Psoas muscle (tissue), 8 donors: ENCODE measurements around the gene KCNN3. TPM values are rescaled to one million over a fixed set of nuclear protein-coding genes. Genes with fewer than 3 reads are reported as not detected.

ENCODE experiments used
- ATAC-seq, 4 donors: fragments of 200-7000 bp; cut with Tn5 transposase; one replicate each; pipeline ENCODE4 v1.9.1; 2020; ENCODE audit warnings: moderate library complexity in 3 of 4, mild to moderate bottlenecking in 2 of 4
- DNase-seq, 2 donors: peaks; one replicate each; pipeline ENCODE4 v3.0.0-alpha.2; 2020
- H3K27ac ChIP-seq: fragments of 200-600 bp; one replicate; pipeline ENCODE4 v1.8.0; 2022
- H3K27me3 ChIP-seq, 3 donors: fragments of 200-600 bp in 1 of 3; one replicate each; pipeline versions ENCODE4 v1.6.1 to v1.8.0; 2013 to 2022; ENCODE audit warnings: low read length in 2 of 3, mild to moderate bottlenecking in 2 of 3, moderate library complexity in 1 of 3; ENCODE audit not compliant: insufficient read depth in 3 of 3
- H3K36me3 ChIP-seq, 2 donors: fragments of 200-600 bp in 1 of 2; one replicate each; pipeline versions ENCODE4 v1.6.1 to v1.8.0; 2013 to 2022; ENCODE audit warnings: low read depth in 1 of 2, mild to moderate bottlenecking in 1 of 2, moderate library complexity in 1 of 2; ENCODE audit not compliant: insufficient read depth in 1 of 2
- H3K4me1 ChIP-seq: fragments of 200-600 bp; one replicate; pipeline ENCODE4 v1.8.0; 2022
- H3K4me3 ChIP-seq: fragments of 200-600 bp; one replicate; pipeline ENCODE4 v1.8.0; 2022; ENCODE audit warnings: mild to moderate bottlenecking
- H3K9me3 ChIP-seq: fragments of 200-600 bp; one replicate; pipeline ENCODE4 v1.8.0; 2022
- CTCF ChIP-seq: fragments of 200-600 bp; IDR thresholded peaks from one replicate; pipeline ENCODE4 v1.8.0; 2022; ENCODE audit warnings: antibody characterized with exemption
- WGBS, 3 donors: extraction: QIAGEN DNeasy Blood & Tissue Kit; methylation state at CpG; one replicate each; pipeline versions ENCODE4 v1.1.6 to v1.1.7; 2013; 5-methylcytosine and 5-hydroxymethylcytosine counted together
- intact Hi-C, 2 donors: fragments of 100-400 bp; cut with DNase I; formaldehyde crosslinking; loops; one replicate each; pipeline versions ENCODE4 v1.11.0 to v1.14.2; 2022
- polyA plus RNA-seq, 3 donors: library from polyadenylated mRNA; stranded (reverse); fragments of 200-250 nt; gene quantifications; one replicate each; pipeline ENCODE4 v1.2.3, GENCODE V29; 2013
- total RNA-seq, 4 donors: library from RNA; stranded (reverse); fragmentation: NEBNext Ultra II Directional in 2 of 4; extraction: Animal tissue kit (Norgen Biotek cat#: 25700) in 2 of 4; gene quantifications; one replicate each; pipeline versions ENCODE4 v1.2.1 to v1.2.4, GENCODE V29; 2021 to 2023
- donor health status: healthy with polysubstance abuse.
- donor health status: DM: no; HTN: no; CAD: no; lungs with moderate emphysema.
- donor health status: Bipolar disorder and iron deficiency.
- donor health status: healthy.
- donor health status: DM: yes; HTN: yes; CAD: no.
- donor health status: DM: no; HTN: no; CAD: no.
- donor health status: DM: no; HTN: no; CAD: no.
- donor health status: DM: yes; HTN: yes; CAD: no.

KCNN3 gene
- total and polyA plus RNA-seq, 7 donors, result 2.5 to 60.9 (median 11.8) TPM

DNA sequence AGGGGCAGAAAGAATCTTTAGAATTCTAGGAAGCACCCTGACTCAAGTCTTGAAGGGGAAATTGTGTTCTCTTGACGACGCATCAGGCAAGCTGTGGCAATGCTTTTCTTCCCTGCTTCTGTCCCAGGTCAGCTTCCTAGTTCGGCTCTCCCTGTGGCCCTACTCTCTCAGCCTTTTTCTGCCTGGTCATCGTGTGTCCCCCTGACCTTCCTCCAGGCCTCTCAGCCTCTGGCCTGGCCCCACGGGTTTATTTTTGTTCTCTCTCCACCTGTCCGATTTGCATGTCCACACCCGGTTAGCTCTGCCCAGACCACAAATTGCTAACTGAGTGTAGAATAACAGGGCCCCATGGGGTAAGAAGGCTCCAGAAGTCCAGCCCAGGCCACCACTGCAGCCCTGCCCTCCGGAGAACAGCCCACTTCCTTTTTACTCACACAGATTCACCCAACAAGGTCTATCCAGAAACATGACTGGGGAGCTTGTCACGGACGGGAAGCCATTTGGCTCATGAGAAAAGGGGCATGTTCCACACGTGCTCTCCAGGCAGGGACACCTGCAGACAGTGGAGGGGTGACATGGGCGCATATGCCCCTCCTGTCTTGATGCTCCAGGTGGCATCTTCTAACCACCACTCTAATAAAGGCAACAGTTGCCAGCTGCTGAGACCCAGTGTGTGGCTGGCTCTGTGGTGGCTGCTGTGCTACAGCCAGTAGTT, 9.8 kb downstream of the KCNN3 start:
- 26 to 35% (median 27%) methylated on average over 12 of the region's 12 CpGs for WGBS, 3 donors
- Histone ChIP-seq H3K9me3 (no peaks in the 10 kb centered on the region), H3K27ac (peak overlapping the region; percentile 96), H3K4me1 (peaks cover 88% of the 10 kb centered on the region), H3K4me3 (peak overlapping the region; percentile 29), H3K36me3 (no peaks in the 10 kb centered on the region), H3K27me3 (no peaks in the 10 kb centered on the region)
- ATAC-seq (peak; percentile 71 to 79 (median 73)), DNase-seq (peak; percentile 69 to 84)
- TF ChIP-seq CTCF, result no peak
- intact Hi-C loops, result loop anchor here in 1 of 2 donors (2.0 kb wide), 1 partner anchor 52 kb away; no protein-coding TSS in a partner anchor

DNA sequence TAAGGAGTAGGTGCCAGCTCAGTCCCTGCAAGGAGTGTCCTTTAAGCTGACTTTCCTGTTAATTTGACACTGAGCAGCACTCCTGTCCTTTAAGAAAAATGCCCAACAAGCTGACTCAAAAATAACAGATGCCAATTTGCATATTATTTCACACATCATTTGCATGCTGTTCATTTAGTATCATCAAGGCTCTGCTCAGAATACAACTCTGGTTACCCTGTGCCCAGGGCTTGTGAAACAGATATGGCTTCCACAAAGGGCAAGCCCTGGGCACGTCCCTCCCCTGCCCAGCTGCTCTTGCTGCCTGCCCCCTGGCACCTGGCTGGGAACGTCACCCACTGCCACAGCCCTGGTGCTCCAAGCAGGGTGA, 10.3 kb downstream of the KCNN3 start:
- Histone ChIP-seq H3K4me1 (peaks cover 89% of the 10 kb centered on the region), H3K9me3 (no peaks in the 10 kb centered on the region), H3K36me3 (no peaks in the 10 kb centered on the region), H3K27ac (peak overlapping the region; percentile 96), H3K4me3 (peak overlapping the region; percentile 49), H3K27me3 (no peaks in the 10 kb centered on the region)
- TF ChIP-seq CTCF, result no peak
- ATAC-seq, result peak; percentile 76 to 80 (median 76)
- 28 to 34% (median 33%) methylated on average over 2 of the region's 2 CpGs for WGBS, 3 donors
- intact Hi-C loops, result loop anchor here in 1 of 2 donors (2.0 kb wide), 1 partner anchor 51 kb away; no protein-coding TSS in a partner anchor
- DNase-seq, result peak; percentile 76 to 90

GRCh38 chr1:154859151-154859785, 10.8 kb downstream of the KCNN3 start:
- no peak for TF ChIP-seq CTCF
- Histone ChIP-seq H3K27me3 (no peaks in the 10 kb centered on the region), H3K9me3 (no peaks in the 10 kb centered on the region), H3K36me3 (no peaks in the 10 kb centered on the region), H3K4me1 (peaks cover 85% of the 10 kb centered on the region), H3K4me3 (peak overlapping the region; percentile 49), H3K27ac (peak overlapping the region; percentile 96)
- DNase-seq, result no peak
- 63 to 77% (median 68%) methylated on average over 9 of the region's 9 CpGs for WGBS, 3 donors
- no peak for ATAC-seq
- intact Hi-C loops, result no loop called here

DNA sequence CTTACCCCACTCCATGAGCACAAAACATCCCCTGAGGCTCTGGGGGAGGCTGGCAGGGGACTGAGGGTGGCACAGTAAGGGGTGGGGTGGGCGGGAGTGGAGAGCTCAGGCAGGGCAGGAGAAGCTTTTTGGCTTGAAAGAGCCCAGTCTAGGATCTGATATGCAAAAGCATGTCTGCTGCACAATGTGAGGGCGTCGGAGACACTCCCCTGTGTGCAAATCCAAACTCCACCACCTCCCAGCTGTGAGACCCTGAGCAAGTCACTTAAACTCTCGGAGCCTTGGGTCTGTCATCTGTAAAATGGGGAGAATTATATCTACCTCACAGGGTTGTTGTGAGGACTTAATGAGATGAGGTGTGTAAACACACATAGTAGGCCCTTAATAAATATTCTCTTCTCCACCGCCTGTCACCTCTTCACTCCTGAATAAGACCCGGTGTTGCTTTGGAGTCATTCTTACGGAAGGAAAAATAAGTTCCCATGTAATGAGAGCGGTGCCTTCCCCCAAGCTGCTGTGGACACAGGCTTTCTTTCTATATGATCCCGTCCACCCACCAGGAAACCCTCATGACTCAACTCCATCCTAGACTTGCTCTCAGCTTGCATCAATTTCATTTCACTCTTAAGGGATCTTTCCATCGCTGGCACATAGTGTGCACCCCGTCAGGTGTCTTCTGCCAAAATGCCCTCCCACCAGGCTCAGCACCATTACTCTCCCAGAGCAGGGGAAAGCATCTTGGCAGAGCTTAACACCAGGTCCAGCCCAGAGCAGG, 12.5 kb downstream of the KCNN3 start:
- Histone ChIP-seq H3K9me3 (no peaks in the 10 kb centered on the region), H3K27ac (peak overlapping the region; percentile 96), H3K4me3 (peak overlapping the region; percentile 49), H3K27me3 (no peaks in the 10 kb centered on the region), H3K4me1 (peaks cover 80% of the 10 kb centered on the region), H3K36me3 (no peaks in the 10 kb centered on the region)
- DNase-seq, result no peak
- no peak for ATAC-seq
- intact Hi-C loops, result no loop called here
- TF ChIP-seq CTCF, result no peak
- WGBS, 3 donors, result 84 to 93% (median 86%) methylated on average over 11 of the region's 11 CpGs
